Measurements from ENCODE around the gene PKP4. TPM values are rescaled to one million over a fixed set of nuclear protein-coding genes. Genes with fewer than 3 reads are reported as not detected.

Gene PKP4
- total RNA-seq, 1 donor from 2014 or later: 25.2 TPM

GRCh38 chr2:158498043-158498748, 41.4 kb downstream of the PKP4 start:
- intact Hi-C loops (cut with micrococcal nuclease): no loop called here

DNA sequence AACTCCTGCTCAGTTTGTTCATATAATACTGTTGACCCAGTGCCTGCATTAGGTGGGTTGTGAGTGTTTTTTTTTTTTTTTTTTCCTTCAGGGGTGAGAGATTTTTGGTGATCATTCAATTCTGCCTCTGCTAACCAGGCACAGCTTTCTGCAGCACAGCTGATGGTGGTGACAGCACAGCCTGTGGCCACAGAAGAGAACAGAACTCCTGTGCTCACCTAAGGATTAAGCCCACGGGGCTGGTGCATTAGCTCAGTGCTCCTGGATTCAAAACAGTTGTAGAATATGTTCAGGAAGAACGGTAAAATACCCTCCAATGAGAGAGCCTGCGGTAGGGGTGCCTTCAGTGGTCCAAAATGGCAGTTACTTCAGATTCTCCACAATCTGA, 42.0 kb downstream of the PKP4 start:
- intact Hi-C loops (cut with micrococcal nuclease): no loop called here

DNA sequence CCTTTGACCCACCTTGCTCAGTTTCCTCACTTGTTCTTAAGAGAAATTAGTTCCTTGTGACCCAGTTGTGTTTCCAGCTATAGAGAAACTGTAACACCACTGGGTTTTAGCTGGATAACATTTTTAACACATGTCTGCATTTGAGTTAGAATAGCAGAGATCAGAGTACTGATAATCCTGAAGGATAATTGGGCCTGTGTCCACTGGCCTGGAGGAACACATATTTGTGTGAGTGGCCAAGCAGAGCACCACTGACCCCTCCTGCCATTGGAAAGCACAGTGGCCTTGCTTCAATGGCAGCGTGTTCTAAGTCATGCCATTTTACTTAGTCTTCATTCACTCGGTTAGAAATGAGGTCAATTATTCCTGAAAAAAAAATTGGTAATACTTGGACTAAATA, 42.6 kb downstream of the PKP4 start:
- intact Hi-C loops (cut with micrococcal nuclease): no loop called here

DNA sequence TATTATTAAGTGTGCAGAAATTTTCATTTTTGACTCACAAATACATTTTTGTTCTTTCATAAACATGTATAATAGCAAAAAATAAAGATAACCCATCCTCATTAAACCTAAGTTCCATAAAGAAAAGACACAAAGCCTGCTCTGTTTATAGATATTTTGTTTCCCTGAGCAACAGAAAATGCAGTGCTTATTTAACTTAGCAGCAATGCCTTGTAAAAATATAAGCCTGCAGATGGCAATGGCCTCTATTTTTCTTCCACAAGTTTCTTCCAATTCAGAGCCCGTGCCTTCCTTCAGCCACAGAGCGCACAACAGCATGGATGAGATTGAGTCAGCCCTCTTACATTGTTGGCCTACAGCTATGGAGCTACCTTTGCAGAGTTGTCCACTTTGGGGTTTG, 43.6 kb downstream of the PKP4 start:
- intact Hi-C loops (cut with micrococcal nuclease): no loop called here

GRCh38 chr2:158501301-158501700, 44.5 kb downstream of the PKP4 start:
- intact Hi-C loops (cut with micrococcal nuclease): no loop called here

- intact Hi-C loops (cut with micrococcal nuclease): no loop called here
Observed at GRCh38 chr2:158502974-158503373, 46.2 kb downstream of the PKP4 start.

GRCh38 chr2:158504088-158504487, 47.3 kb downstream of the PKP4 start:
- intact Hi-C loops (cut with micrococcal nuclease): no loop called here

- intact Hi-C loops (cut with micrococcal nuclease): no loop called here
Observed at GRCh38 chr2:158505448-158505934, 48.7 kb downstream of the PKP4 start.

GRCh38 chr2:158507141-158507540, 50.4 kb downstream of the PKP4 start:
- intact Hi-C loops (cut with micrococcal nuclease): no loop called here

- intact Hi-C loops (cut with micrococcal nuclease): no loop called here
Observed at GRCh38 chr2:158507679-158508078, 50.9 kb downstream of the PKP4 start.

- intact Hi-C loops (cut with micrococcal nuclease): no loop called here
Observed at GRCh38 chr2:158509928-158510797, 53.4 kb downstream of the PKP4 start.

- intact Hi-C loops (cut with micrococcal nuclease): no loop called here
Observed at GRCh38 chr2:158510887-158511286, 54.1 kb downstream of the PKP4 start.

- intact Hi-C loops (cut with micrococcal nuclease): no loop called here
Observed at GRCh38 chr2:158511706-158512105, 55.0 kb downstream of the PKP4 start.

DNA sequence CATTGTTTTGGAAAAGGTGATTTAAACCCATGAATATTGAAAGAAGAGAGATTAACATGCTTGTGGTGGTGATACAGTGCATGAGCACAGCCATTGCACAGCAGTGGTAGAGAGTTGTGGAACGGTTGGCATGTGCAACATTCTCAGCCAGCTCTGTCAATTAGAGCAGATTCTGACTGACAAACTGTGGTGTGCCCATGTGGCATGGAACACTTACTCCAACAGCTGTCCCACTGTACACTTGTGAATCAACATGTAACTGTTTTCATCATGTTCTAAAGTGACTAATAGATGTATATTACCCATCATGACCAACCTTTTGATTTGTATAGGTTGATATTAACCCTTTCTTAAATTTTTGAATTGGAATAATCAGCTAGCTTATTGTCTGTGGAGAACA, 55.6 kb downstream of the PKP4 start:
- intact Hi-C loops (cut with micrococcal nuclease): no loop called here

GRCh38 chr2:158513841-158514240, 57.1 kb downstream of the PKP4 start:
- intact Hi-C loops (cut with micrococcal nuclease): no loop called here

GRCh38 chr2:158518084-158518483, 61.3 kb downstream of the PKP4 start:
- intact Hi-C loops (cut with micrococcal nuclease): no loop called here

DNA sequence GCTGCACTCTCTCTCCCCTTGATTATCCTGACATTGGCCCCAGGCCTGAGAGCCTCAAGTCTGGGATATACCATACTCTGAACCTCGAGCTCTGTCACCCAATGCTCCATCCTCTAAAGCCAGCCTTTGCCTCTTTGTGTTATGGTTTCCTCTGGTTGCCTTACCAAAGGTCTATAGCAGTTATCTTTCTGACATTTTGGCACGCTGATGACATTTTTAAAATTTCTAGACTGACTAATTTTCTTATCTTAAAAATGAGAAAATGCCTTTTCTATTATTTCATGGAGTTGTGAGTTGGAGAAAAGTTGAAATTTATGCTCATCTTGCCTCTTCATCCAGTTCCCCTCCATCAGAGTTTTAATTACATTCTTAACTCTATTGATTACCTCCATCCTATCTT, 62.7 kb downstream of the PKP4 start:
- intact Hi-C loops (cut with micrococcal nuclease): no loop called here

DNA sequence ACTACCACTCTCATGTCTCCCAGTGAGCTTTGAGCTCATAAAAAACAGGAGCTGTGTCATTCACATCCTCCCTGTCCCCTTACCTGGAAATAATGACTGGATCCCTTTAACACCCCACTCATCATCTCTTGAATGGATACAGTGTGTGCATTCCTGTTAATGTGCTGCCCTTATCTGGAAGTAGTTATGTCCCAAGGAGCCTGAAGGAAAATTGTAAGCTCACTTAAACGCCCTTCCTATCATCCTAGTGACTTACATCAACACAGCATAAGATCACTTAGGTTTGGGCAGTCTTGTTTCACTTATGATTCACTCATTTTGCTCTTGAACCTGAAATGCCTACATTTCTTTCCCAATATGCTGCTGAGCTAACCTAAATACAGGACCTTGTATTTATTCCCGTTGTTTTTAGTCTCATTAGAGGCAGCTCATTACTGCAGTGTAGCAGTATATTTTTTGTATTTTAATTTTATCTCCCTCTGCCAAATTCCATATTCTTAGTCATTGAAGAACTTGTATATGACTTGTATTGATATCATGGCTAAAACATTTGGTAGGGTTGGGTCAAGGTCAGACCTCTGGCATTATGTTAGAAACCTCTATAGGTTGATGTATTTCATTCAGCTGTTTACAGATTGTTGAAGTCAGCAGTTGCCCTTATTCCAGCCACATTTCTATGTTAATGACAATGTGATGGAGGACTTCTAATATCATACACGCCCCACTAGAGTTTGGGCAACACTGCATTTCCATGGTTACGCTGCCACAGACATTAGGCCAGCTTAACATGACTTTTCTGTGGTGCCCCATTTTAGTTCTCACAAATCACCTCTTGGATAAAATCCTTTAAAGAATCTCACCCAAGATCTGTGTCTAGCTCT, 72.9 kb downstream of the PKP4 start:
- intact Hi-C loops (cut with micrococcal nuclease): no loop called here

- intact Hi-C loops (cut with micrococcal nuclease): no loop called here
Observed at GRCh38 chr2:158530829-158531228, 74.1 kb downstream of the PKP4 start.

- intact Hi-C loops (cut with micrococcal nuclease): no loop called here
Observed at GRCh38 chr2:158533009-158533408, 76.3 kb downstream of the PKP4 start.

DNA sequence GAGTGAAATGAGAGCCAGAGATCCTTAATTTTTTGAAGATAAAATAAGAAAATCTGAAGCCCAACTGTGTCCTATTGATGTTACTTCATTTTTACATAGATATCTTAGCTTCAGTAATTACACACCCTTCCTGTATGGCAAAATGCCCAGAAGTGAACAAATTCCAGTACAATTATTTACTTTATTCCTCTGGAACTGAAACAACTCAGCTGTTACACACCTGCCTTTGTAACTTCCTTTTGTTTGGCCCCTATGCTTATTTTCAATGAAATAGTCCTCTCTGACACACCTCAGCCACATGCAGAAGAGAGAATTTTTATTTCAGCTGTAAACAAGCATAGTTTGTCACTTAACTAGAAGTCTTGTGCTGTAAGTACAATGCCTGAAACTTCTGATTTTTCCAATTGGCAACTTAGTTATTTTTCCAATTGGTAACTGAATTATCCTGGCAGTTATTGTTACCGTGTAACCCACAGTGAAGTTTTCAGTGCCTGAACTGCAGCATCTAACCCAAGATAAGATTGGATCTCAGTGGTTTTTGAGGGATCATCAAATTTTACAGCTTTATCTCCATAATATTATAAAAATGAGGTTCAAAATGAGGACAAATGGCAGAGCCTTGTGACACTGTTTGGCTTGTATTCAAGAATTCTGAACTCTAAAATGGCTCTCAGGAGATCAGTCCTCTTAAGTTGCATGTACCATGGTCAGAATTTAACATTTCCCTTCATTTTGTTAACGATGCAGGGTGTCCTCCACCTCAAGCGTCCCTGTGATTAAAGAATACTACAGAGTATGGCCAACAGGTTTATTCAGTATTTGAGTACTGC, 82.6 kb downstream of the PKP4 start:
- intact Hi-C loops (cut with micrococcal nuclease): no loop called here

Measured in T-helper 1 cell treated with Interleukin-12 subunit alpha and Interleukin-12 subunit beta and Interleukin-4 antibody, amounts not matched to agents 30 ng/mL and 1 ng/mL, for 36 hours (primary cell).